DMS 273 treated with DMSO at 0.1 percent for 48 hours (cell line): ENCODE data around the gene MECP2.
"Not testable (repeated sequence)": the region's sequence is repeated elsewhere in the genome, so short reads cannot be mapped to it uniquely, and the experiment has no call there.

Experiments used
- DNase-seq: peaks from one replicate; lab custom pipeline; 2025; lab: John Stamatoyannopoulos, UW

Gene MECP2

DNA sequence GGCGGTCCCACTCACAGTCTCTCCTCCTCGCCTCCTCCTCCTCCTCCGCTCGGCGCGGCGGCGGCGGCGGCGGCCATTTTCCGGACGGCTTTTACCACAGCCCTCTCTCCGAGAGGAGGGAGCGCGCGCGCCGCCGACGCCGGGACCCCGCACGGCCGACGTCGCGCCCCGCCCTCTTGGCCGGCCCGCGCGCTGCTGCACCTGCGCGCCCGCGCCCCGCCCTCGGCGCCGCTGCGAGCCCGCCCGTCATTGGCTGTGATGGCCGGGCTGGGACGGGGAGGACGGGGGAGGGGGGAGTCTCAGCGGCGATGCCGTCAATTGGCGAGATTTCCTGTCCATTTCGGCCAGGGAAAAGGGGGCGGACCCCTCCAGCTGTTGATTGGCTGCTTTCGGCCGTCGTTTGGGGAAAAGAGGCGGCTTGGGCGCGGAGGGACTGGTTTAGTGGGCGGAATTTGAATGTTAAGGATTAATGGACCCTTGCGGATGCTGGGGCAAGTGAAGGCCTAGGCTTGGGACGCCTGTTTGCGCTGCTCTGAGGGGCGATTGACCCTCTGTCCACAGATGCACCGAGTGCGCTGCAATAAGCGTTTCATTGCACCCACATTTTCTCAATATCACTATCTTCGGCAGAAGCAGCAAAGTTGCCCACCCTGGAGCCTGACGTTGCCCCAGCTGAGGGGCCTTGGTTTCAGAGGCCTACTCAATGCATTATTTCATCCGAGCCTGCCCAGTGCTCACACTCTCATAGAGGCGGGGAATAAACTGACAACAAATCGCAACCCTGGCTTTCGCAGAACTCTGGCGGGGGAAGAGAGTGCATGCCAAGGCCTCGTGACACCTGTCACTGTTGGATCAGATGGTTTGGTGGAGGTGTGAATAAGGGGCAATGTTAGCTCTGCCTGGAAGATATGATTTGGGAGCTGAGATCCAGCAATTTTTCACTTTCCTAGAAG lies at the start of gene MECP2:
MECP2 (minus strand) TSS at position 129 of the 953 bp plus-strand sequence.
- peak; percentile 87 for DNase-seq

DNA sequence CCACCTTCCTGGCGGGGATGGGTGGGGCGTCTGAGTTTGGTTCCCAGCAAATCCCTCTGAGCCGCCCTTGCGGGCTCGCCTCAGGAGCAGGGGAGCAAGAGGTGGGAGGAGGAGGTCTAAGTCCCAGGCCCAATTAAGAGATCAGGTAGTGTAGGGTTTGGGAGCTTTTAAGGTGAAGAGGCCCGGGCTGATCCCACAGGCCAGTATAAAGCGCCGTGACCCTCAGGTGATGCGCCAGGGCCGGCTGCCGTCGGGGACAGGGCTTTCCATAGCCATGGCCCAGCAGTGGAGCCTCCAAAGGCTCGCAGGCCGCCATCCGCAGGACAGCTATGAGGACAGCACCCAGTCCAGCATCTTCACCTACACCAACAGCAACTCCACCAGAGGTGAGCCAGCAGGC lies 46.5 kb upstream of the MECP2 start, which contains the start of gene OPN1LW:
OPN1LW (plus strand) TSS at position 234 of the 400 bp plus-strand sequence; CDS start at position 275, 41 bp downstream.
- not testable (repeated sequence) for DNase-seq

DNA sequence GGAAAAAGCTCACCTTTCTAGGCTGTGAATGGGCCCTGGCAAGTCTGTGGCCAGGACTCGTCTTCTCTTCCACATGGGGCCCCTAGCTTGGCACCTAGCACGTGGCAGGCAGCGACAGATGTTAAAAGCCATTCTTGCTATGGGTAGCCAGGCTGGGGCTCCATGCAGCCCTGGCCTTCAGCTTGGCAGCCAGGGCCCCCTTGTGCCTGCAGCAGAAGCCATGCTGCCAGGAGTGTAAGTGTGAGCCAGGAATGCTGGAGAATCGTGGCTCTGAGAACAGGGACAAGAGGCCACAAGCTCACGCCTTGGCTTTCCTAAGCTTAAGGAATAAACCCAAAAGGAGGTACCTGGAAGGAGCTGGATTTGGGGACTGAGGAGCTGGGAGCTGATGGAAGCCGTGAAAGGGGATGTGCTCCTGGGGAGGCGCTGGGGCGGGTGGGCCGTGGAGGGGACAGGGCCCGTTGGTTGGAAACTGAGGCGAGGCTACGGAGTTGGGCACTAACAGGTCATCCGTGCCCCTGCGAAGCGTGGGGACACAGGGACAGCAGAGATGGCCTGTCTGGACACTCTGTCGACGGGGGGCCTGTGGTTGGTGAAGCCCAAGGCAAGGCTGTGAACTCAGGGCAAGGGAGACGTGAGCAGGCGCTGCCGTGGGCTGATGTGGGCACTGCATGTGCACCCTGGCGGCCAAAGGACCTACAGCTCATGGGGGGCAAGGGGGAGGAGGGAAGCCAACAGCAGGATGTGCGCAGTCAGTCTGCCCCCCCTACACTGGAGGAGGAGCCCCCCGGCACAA lies 45.6 kb upstream of the MECP2 start:
- DNase-seq, result no peak

DNA sequence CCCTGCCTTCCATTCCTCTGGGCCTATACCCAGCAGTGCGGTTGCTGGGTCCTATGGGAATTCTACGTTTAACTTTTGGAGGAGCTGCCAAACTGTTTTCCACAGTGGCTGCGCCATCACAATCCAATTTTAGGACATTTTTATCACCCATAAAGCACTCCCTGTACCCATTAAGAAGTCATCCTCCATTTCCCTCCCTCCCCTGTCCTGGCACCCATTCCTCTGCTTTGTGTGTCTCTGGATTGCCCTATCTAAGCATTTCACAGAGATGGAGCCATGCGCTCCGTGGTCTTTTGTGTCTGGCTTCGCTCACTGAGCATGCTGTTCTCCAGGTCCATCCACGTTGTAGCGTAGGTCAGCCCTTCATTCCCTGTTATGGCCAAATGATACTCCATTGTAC lies 44.9 kb upstream of the MECP2 start:
- DNase-seq, result no peak

DNA sequence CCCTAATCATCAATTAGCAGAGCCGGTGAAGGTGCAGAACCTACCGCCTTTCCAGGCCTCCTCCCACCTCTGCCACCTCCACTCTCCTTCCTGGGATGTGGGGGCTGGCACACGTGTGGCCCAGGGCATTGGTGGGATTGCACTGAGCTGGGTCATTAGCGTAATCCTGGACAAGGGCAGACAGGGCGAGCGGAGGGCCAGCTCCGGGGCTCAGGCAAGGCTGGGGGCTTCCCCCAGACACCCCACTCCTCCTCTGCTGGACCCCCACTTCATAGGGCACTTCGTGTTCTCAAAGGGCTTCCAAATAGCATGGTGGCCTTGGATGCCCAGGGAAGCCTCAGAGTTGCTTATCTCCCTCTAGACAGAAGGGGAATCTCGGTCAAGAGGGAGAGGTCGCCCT lies 43.2 kb upstream of the MECP2 start:
- no peak for DNase-seq

DNA sequence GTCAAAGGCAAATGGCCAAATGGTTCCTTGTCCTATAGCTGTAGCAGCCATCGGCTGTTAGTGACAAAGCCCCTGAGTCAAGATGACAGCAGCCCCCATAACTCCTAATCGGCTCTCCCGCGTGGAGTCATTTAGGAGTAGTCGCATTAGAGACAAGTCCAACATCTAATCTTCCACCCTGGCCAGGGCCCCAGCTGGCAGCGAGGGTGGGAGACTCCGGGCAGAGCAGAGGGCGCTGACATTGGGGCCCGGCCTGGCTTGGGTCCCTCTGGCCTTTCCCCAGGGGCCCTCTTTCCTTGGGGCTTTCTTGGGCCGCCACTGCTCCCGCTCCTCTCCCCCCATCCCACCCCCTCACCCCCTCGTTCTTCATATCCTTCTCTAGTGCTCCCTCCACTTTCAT lies 42.7 kb upstream of the MECP2 start:
- DNase-seq, result no peak

DNA sequence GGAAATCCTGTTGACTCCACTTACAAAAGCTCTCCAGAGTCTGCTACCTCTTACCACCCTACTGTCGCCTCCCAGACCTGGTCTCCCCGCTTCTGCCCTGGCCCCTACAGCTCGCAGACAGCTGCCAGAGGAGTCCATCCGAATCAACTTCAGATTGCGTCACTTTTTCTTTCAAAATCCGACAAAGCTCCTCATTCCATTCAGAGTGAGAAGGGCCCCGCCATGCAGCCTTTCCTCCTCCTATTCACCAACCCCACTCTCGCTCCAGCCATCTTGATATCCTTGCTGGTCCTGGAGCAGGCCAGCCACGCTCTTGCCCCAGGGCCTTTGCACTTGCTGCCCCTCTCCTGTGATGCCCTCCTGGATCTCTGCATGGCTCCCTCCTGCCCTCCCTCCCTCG lies 41.3 kb upstream of the MECP2 start:
- no peak for DNase-seq

DNA sequence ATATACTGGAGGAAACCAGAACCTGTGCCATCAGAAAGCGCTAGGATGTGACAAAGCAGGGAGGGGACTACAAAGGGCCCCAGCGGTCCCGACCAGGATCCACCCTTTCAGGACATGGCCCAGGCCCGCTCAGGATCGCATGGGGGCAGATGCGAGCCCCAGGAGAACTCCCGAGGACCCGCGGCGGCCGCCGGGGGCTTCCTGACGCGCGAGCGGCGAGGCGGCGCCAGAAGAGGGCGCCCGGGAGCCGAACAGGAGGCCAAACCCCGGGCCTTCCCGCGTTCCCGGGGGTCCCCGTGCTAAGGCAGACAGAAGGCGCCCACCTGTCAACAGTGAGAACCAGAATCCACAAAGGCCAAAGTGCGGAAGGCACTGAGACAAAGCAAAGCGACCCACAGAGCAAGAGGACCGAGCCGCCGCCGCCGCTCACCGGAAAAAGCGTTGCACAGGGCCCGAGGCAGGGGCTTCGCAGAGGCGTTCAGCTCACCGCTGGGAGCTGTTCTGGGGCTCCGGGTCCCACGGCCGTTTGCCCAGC lies 39.2 kb upstream of the MECP2 start:
- DNase-seq, result no peak

DNA sequence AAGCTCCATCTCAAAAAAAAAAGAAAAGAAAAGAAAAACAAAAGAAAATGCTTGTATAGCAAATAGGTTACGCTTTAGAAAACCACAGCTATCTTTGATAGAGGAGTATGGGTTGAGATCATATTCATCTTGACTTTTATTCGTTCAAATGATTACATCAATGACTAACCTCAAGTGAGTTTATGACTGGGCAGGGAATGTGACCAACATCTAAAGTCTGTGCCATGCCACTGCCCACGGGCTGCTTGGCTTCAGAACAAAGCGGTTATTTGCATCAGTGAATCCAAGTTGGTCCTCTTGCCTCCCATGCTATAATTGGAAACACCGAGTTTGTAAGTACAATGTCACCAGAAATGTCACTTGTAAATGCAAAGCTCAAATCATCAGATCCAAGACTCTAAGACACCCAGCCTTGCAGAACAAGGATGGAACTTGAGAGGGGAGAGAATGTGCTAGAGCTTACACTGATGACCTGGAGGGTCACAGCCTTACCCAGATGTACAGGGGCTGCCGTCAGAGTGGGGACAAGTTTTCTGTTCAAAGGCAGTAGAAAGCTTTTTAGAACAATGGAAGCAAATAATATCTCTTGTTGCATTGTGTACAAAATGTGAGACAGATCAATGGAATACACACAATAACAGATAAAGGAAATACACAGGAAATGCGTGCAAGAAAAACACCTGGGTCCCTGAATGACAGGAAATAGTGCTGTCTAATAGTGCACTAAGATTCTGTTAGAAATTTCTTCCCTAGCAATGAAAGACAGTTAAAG lies 38.1 kb upstream of the MECP2 start:
- DNase-seq, result no peak

DNA sequence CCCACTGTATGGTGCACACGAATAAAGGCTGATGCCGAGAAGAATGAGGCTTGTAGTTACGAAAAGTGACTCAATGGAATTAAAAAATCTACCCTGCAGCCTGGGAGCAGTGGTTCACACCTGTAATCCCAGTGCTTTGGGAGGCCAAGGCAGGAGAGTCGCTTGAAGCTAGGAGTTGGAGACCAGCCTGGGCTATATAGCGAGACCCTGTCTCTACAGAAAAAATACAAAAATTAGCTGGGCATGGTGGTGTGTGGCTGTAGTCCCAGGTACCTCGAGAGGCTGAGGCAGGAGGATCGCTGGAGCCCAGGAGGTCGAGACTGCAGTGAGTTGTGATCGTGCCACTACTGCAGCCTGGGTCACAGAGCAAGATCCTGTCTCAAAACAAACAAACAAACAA lies 34.8 kb upstream of the MECP2 start:
- no peak for DNase-seq

DNA sequence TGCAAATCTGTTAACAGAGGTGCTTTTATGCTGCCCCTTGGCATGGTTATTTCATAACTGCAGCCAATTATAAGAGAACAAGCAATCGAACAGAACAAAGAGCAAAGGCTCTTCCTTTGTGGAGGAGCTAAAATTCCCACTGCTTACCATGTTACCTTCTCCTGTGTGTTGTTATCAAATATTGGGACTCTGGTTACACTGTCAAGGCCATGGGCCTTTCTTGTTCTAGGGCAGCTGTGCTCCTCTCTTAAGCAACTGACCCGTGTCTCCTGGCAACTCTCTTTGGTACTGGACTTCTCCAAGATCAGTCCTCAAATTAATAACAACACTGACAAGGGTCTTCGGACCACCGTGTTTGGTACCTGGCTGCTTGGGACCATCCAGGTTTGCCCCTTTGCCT lies 34.4 kb upstream of the MECP2 start:
- DNase-seq, result no peak

DNA sequence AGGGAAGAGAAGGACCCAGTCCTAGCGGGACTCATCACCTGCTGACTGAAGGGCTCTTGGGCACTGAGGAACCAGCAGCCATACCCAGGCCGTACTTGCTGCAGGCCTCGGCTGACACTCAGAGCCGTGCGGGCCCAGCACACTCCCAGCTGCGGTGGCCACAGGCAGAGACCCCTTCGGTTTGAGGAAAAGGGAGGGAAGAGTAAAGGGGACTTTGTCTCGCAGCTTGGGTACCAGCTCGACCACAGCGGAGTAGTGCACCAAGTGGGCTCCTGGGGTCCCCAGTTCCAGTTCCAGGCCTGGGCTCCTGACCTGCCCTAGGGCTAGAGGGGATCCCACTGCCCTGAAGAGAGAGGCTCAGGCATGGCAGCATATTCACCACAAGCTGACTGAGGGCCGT lies 28.6 kb upstream of the MECP2 start:
- DNase-seq, result no peak

DNA sequence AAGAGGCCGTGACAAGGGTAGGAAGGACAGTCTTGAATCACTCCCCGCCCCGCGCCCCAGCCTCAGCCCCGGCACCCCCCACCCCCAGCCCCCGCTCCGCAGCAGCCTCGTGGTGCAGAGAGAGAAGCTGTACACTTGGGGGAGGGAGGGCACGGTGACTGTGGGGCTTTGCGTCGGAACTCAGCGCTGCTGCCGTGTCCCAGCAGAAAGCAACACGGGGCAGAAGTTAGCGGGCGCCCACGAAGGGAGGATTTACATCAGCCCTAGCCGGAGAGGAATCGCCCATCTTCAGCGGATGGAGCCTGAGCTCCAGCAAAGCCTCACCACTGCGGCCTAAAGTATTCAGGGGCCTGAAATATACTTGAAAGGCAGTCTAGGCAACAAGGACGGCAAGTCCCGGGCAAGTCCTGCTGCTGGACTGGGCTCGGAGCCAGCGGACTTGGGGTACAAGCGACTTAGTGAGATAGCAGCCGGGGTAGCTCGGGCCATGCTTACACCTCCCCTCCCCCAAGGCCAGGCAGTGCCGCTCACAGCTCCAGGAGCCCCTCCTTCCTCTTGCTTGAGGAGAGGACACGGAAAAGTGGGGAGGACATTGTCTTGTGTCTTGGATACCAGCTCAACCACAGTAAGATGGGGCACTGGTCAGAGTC lies 28.0 kb upstream of the MECP2 start:
- DNase-seq, result no peak

DNA sequence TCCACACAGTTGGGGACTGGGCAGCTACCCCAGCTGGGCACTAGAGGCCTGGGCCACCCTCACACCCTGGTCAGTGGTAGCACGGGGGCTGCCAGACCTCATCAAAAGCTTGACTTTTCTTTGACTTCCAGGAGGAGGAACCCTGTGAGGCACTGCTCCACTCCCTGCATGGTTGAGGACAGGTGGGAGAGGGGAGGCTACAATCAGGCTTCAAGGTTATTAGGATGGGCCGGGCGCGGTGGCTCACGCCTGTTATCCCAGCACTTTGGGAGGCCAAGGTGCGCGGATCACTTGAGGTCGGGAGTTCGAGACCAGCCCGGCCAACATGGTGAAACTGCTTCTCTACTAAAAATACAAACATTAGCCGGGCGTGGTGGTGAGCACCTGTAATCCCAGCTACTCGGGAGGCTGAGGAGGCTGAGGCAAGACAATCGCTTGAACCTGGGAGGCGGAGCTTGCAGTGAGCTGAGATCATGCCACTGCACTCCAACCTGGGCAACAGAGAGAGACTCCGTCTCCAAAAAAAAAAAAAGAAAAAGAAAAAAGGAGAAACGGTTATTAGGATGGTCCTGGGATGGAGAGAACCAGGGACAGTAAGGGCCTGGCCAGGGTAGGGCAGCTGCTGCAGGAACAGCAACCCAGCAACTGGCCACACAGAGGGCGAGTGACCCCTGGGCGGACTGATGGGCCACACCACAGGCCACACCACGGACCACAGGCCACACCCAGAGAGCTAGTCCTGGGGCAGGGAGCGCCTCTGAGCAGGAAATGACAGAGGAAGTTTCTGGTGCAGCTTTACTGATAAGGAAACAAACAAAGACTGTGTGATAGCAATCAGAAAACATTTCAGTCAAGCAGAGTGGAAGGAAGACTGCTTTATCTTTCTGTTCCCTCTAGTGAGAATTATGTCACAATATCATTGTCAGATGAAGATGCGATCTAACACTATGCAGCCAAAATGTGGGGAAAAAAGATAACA lies 26.0 kb upstream of the MECP2 start:
- no peak for DNase-seq

DNA sequence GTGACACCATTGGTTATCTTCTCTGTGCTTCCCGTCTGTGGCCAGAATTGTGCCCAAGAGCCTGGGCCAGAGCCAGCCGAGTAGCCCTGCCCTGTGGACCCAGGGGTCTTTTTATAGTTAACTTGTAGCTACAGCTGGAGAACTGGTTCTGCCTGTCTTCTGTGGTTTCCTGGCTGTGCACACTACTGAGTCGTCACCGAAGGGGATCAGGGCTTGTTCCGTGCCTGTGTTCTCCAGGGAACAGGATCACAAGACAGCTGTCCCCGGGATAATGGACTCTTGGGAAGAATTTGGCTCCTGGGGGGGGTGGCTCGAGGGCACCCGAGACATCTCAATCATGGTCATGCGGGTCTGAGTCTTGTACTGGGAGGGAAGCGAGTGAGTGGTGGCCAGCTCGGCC lies 24.4 kb upstream of the MECP2 start:
- no peak for DNase-seq

DNA sequence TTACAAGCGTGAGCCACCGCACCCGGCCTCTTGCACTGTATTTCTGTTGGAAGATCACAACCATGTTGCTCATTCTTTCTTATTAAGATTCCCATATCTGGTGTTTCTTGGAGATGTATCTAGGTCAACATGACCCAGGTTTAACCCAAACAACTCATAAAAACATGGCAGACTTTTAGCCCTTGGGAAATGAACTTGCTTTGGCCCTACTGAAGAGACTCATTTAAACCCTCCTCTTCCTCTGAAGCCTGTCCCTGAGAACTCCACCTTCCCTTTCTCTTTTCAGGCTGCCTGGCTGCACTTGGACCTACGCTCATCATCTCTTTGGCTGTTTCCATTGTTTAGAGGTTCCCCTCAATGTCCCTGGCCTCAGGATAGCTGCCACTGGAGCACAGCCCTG lies 23.7 kb upstream of the MECP2 start:
- DNase-seq, result no peak

DNA sequence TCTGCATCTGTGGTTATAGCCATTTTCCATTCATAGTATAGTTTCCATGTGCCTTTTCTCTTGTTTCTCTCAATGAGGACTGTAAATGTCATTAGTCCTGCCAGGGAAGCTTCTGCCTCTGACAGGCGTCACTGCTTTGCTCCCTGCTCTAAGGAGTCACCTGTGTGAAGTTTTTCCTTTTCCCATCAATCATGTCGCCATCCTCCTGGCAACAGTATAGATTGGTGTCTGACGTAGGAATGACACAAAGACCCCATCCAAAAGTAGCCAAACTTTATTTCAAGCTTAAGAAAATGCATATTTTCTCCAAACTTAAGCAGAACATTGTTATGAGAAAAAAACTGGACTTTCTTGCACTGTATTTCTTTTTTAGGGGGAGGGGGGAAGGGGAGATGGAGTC lies 23.1 kb upstream of the MECP2 start:
- no peak for DNase-seq

DNA sequence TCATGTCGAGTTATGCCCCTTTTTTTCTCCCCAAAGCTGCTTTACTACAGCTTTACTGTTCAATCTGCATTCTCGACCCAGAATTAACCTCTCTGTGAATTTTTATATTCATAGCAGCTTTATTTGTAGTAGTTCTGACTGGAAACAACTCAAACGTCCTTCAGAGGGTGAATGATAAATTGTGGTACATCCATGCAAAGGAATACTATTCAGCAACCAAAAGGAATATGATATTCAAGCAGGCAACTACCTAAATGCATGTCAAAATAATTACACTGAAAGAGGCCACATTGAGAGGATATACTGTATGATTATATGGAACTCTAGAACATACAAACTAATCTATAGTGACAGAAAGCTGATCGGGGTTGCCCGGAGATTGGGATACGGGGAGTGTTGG lies 20.0 kb upstream of the MECP2 start:
- no peak for DNase-seq

DNA sequence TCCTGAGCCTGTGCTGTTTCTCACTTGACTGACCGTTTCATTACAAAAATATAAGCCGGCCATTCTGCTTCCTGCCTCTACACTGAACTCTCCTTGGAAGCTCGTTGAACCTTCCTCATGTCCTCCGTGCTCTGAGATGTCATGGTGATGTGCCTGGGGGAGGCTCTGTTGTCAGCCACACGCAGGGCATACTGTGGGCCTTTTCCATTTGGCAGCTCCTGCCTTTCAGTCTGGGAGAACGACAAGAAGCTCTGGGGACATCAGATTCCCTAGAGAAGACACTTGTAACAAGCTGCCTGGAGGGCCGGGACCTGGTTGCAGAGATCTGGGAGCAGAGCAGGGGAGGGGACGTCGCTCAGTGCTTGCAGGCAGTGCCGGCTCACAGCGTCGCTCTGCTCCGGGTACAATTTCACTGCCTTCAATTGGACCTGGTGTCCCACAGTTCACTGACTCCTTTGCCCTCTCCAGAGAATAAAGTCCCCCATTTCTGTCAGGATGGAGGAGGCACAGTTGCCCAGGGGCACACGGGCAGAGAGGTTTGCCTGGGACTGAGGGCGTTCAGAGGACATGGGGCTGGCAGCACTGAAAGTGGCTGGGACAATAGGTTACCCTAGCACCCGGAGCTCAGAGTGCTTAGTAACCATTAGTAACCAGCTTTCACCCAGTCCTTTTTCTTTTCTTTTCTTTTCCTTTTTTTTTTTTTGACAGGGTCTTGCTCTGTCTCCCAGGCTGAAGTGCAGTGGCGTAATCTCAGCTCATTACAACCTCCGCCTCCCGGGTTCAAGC lies 19.1 kb upstream of the MECP2 start:
- no peak for DNase-seq
